NT2/D1 (cell line): ENCODE measurements around the gene SEC14L5.

Experiments used
- SUZ12 ChIP-seq: IDR thresholded peaks from 2 replicates; pipeline ENCODE4 v1.6.1; 2011; ENCODE audit not compliant: insufficient read length, insufficient read depth; ENCODE audit errors: extremely low read depth
- YY1 ChIP-seq: IDR thresholded peaks from 2 replicates; pipeline ENCODE4 v1.6.1; 2011; ENCODE audit not compliant: insufficient read length, insufficient read depth
- ZNF274 ChIP-seq: IDR thresholded peaks from 2 replicates; pipeline ENCODE4 v1.6.1; 2011; ENCODE audit warnings: mild to moderate bottlenecking, low read depth, low read length

DNA sequence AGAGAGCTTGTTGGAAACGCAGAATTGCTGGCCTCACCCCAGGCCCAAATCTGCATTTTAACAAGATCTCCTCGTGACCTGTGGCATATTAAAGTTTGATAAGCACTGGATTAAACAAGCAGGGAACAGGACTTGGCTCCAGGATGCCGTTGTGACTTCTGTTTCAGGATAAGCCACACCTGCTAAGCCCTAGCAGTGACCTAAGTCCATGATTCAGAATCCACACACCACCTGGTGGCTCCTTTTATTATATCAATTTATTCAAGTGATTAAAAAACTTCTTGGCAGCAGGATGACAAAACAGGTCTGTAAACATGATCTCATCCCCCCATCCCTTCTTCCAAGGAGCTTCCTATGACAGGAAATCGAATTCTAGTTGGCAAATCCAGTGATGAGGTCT lies 66.5 kb downstream of the SEC14L5 start:
- TF ChIP-seq SUZ12 (no peak), YY1 (no peak), ZNF274 (no peak)
